Ishikawa (cell line): ENCODE measurements around the gene LLGL2.
A peak's percentile ranks its signal among the peaks of the same experiment; 100 is the strongest.

Source experiments
- CEBPB ChIP-seq: IDR thresholded peaks from 2 replicates; pipeline ENCODE4 v1.6.1; 2012
- CREB1 ChIP-seq: IDR thresholded peaks from 2 replicates; pipeline ENCODE4 v1.6.1; 2012; ENCODE audit warnings: low read depth
- EGR1 ChIP-seq: IDR thresholded peaks from 2 replicates; pipeline ENCODE4 v1.6.1; 2012
- EP300 ChIP-seq: IDR thresholded peaks from 2 replicates; pipeline ENCODE4 v1.6.1; 2012; ENCODE audit warnings: borderline replicate concordance
- FOXM1 ChIP-seq: IDR thresholded peaks from 2 replicates; pipeline ENCODE4 v1.6.1; 2012; ENCODE audit warnings: low read depth, borderline replicate concordance
- NFIC ChIP-seq: IDR thresholded peaks from 2 replicates; pipeline ENCODE4 v1.6.1; 2012
- RAD21 ChIP-seq: IDR thresholded peaks from 2 replicates; pipeline ENCODE4 v1.6.1; 2012; ENCODE audit warnings: low read depth
- TAF1 ChIP-seq: IDR thresholded peaks from 2 replicates; pipeline ENCODE4 v1.6.1; 2012; ENCODE audit warnings: low read depth, mild to moderate bottlenecking
- TCF12 ChIP-seq: IDR thresholded peaks from 2 replicates; pipeline ENCODE4 v1.6.1; 2012; ENCODE audit warnings: low read depth
- TEAD4 ChIP-seq: IDR thresholded peaks from 2 replicates; pipeline ENCODE4 v1.6.1; 2012
- YY1 ChIP-seq: IDR thresholded peaks from 2 replicates; pipeline ENCODE4 v1.6.1; 2012; ENCODE audit warnings: low read depth
- ZBTB7A ChIP-seq: IDR thresholded peaks from 2 replicates; pipeline ENCODE4 v1.6.1; 2012; ENCODE audit warnings: low read depth
- TF ChIP-seq, protein P1 (sequence below): IDR thresholded peaks from 2 replicates; pipeline ENCODE4 v1.6.1; 2012
- TF ChIP-seq, protein P2 (sequence below): IDR thresholded peaks from 2 replicates; pipeline ENCODE4 v1.6.1; 2012; ENCODE audit warnings: low read depth, mild to moderate bottlenecking
- TF ChIP-seq, protein P3 (sequence below): IDR thresholded peaks from 2 replicates; pipeline ENCODE4 v1.6.1; 2012

The LLGL2 gene

DNA sequence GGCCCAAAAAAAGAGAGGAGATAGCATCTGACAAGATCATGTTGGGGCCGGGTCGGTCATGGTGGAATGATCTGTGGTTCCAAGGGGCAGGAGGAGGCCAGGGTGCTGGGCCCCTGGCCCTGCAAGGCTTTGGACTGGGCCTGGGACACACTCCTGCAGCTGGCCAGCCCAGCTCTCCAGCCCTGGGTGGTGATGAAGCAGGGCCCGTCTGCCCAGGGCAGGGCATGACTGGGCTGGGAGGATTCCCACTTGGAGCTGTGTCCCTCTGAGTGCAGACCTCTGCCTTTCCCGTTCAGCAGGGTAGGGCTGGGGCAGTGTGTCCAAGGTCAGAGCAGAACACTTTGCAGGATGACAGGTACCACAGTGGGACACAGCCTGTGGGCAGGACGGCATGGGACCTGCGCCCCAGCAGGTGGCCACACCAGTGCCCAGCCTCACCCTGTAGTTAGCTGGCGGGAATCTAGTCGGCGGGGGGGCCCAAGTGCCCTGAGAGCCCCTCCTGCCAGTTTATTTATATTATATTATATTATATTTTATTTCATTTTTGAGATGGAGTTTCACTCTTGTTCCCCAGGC, 34.5 kb downstream of the LLGL2 start:
- no peak for TF ChIP-seq TEAD4
- no peak for TF ChIP-seq EP300

DNA sequence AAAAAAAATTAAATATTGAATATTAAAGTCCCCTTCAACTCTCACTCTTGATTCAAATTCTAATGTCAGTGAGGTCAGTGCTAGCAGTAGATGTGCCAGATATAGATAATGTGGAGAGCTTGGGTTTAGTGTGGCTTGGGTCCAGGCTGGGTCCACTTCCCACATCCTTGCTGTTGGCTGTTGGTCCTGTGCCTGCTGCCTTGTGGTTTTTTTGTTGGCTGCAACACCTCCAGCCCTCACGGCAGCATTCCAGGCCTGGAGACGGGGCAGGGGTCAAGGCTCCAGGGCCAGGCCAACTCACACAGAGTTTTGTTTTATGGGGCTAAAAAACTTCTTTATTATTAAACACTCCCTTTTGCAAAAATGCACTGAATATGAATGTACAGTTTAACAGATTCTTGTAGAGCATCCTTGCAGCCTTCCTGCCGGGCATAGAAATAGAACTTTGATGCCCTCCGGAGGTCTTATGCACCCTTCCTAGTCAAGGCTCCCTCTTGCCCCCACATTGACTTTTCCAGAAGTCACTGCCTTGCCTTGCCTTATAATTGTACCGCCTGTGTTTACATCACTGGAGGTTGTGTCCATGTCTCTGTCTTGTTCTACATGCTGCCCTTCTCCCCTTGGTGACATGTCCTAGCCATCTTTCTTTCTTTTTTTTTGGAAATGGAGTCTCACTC, 36.6 kb downstream of the LLGL2 start:
- TF ChIP-seq EP300 (no peak), RAD21 (peak; percentile 12; the same call in 1 of the 2 replicates)

DNA sequence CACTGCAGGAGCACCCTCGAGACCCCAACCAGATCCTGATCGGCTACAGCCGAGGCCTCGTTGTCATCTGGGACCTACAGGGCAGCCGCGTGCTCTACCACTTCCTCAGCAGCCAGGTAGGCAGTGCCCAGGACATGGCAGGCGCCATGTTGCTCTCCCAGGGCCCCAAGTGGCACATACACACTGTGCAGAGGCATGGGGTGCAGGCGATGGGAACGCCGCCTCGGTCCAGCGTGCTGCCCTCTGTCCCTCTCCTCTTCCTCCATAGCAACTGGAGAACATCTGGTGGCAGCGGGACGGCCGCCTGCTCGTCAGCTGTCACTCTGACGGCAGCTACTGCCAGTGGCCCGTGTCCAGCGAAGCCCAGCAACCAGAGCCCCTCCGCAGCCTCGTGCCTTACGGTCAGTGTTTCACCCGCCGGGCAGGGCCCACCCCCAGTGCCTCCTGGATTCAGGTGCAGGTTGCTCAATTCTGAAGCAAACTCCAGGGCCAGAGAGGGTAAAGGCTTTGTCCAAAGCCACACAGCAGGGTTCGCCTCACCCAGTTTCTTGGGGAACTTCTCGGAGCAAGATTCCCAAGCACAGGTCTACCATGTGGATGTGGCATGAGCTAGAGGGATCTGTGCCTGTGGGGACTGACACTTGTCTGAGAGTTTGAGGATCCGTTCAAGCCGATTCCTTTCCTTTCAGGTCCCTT, 37.7 kb downstream of the LLGL2 start:
- no peak for TF ChIP-seq FOXM1
- no peak for TF ChIP-seq EP300
- TF ChIP-seq YY1, result no peak
- no peak for TF ChIP-seq EGR1
- no peak for TF ChIP-seq TEAD4
- TF ChIP-seq NFIC, result no peak
- TF ChIP-seq, protein P1, sequence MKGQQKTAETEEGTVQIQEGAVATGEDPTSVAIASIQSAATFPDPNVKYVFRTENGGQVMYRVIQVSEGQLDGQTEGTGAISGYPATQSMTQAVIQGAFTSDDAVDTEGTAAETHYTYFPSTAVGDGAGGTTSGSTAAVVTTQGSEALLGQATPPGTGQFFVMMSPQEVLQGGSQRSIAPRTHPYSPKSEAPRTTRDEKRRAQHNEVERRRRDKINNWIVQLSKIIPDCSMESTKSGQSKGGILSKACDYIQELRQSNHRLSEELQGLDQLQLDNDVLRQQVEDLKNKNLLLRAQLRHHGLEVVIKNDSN, result no peak
- TF ChIP-seq, protein P2, sequence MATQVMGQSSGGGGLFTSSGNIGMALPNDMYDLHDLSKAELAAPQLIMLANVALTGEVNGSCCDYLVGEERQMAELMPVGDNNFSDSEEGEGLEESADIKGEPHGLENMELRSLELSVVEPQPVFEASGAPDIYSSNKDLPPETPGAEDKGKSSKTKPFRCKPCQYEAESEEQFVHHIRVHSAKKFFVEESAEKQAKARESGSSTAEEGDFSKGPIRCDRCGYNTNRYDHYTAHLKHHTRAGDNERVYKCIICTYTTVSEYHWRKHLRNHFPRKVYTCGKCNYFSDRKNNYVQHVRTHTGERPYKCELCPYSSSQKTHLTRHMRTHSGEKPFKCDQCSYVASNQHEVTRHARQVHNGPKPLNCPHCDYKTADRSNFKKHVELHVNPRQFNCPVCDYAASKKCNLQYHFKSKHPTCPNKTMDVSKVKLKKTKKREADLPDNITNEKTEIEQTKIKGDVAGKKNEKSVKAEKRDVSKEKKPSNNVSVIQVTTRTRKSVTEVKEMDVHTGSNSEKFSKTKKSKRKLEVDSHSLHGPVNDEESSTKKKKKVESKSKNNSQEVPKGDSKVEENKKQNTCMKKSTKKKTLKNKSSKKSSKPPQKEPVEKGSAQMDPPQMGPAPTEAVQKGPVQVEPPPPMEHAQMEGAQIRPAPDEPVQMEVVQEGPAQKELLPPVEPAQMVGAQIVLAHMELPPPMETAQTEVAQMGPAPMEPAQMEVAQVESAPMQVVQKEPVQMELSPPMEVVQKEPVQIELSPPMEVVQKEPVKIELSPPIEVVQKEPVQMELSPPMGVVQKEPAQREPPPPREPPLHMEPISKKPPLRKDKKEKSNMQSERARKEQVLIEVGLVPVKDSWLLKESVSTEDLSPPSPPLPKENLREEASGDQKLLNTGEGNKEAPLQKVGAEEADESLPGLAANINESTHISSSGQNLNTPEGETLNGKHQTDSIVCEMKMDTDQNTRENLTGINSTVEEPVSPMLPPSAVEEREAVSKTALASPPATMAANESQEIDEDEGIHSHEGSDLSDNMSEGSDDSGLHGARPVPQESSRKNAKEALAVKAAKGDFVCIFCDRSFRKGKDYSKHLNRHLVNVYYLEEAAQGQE, result no peak
- no peak for TF ChIP-seq TCF12
- TF ChIP-seq RAD21, result no peak
- TF ChIP-seq, protein P3, sequence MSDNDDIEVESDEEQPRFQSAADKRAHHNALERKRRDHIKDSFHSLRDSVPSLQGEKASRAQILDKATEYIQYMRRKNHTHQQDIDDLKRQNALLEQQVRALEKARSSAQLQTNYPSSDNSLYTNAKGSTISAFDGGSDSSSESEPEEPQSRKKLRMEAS, result no peak
- no peak for TF ChIP-seq ZBTB7A
- no peak for TF ChIP-seq TAF1
- TF ChIP-seq CREB1, result no peak
- no peak for TF ChIP-seq CEBPB

DNA sequence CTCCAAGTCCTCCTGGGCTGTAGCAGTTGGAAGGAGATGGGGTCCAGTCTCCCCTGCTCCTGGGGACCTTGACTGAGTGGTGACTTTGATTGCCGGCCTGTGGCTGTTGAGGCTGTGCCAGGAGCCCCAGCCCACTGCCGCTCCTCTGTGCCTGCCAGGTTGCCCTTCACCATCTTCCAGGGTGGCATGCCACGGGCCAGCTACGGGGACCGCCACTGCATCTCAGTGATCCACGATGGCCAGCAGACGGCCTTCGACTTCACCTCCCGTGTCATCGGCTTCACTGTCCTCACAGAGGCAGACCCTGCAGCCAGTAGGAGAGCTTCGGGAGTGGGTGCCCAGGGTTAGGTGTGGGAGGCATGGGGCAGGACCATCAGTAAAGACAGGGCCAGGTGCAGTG, 38.7 kb downstream of the LLGL2 start:
- TF ChIP-seq TAF1 (no peak), EP300 (no peak), EGR1 (no peak)

DNA sequence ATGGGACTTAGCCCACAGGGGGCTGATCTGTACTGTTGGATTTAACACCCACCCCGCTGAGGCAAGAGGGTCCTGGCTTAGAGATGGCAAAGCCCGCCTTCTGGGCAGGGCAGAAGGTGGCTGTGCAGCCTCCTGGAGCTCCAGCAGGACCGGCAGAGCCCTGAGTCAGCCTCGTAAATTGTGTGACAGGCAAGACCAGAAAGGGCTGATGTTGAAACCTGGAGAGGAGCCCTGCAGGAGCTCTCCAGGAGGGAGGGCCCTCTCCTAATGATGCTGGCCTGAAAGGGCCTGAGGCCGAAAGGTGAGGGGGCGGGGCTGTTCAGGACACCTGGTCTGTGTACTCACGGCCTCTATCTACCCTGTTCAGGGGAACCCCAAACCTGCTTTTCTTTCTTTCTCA, 39.6 kb downstream of the LLGL2 start:
- TF ChIP-seq EGR1, result 0 out of 2 replicates have a peak, but pooled peaks have one; percentile 5
- no peak for TF ChIP-seq CEBPB

DNA sequence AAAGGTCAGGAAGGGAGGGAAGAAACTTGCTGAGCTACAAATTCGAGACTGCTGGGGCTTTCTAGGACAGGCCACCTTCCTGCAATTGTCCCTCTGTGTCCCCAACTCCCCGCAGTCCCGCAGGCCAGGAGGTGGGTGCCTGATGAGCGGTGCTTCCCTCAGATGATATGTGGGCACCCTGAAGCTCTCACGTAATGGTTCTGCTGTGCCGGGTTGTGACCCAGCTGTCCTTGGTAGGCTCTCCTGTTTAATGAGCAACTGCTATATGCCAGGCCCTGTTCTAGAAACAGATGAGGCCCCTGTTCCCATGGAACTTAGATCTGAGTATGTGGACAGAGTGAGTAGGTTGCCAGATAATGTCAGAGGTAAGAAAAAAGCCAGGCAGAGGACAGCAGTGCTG, 40.1 kb downstream of the LLGL2 start:
- no peak for TF ChIP-seq TAF1
- TF ChIP-seq FOXM1, result no peak
- TF ChIP-seq EGR1, result no peak
- TF ChIP-seq YY1, result no peak
- no peak for TF ChIP-seq EP300
- TF ChIP-seq ZBTB7A, result no peak
- no peak for TF ChIP-seq NFIC
- TF ChIP-seq TEAD4, result no peak
- TF ChIP-seq, protein P2, result no peak
- TF ChIP-seq CEBPB, result no peak
- TF ChIP-seq, protein P3, result no peak
- TF ChIP-seq, protein P1, result no peak
- no peak for TF ChIP-seq TCF12
- TF ChIP-seq RAD21, result no peak
- no peak for TF ChIP-seq CREB1
